Mesothelial cell of epicardium (in vitro differentiated cells): ENCODE results near the gene LIPG. TPM values are rescaled to one million over a fixed set of nuclear protein-coding genes. Genes with fewer than 3 reads are reported as not detected.
A peak's percentile ranks its signal among the peaks of the same experiment; 100 is the strongest.

ENCODE experiments used
- DNase-seq, 2 experiments: peaks; one replicate each; pipeline ENCODE4 v3.0.0; 2021; ENCODE audit warnings: low spot score in 2 of 2; ENCODE audit not compliant: unreplicated experiment in 2 of 2
- H3K27ac Mint-ChIP-seq: 2 replicates; pipeline ENCODE4 v1.8.0; 2021; ENCODE audit warnings: mixed read lengths
- H3K27me3 Mint-ChIP-seq: 2 replicates; pipeline ENCODE4 v1.8.0; 2021; ENCODE audit warnings: low read depth, mixed read lengths
- H3K36me3 Mint-ChIP-seq: 2 replicates; pipeline ENCODE4 v1.8.0; 2021; ENCODE audit warnings: mixed read lengths
- H3K4me1 Mint-ChIP-seq: 2 replicates; pipeline ENCODE4 v1.8.0; 2021; ENCODE audit warnings: mixed read lengths
- H3K4me3 Mint-ChIP-seq: 2 replicates; pipeline ENCODE4 v1.8.0; 2021; ENCODE audit warnings: mild to moderate bottlenecking, moderate library complexity, mixed read lengths
- H3K9me3 Mint-ChIP-seq: 2 replicates; pipeline ENCODE4 v1.8.0; 2021; ENCODE audit warnings: mixed read lengths
- total RNA-seq: library from RNA; stranded (reverse); gene quantifications from 3 replicates; pipeline ENCODE4 v1.2.1, GENCODE V29; 2021
- TF ChIP-seq, protein P1 (sequence below): fragments of 200-600 bp; sonication (generic); IDR thresholded peaks from one replicate; pipeline ENCODE4 v1.5.0; 2021; ENCODE audit warnings: antibody characterized with exemption; ENCODE audit not compliant: unreplicated experiment

LIPG gene
- total RNA-seq, 1 donor from 2014 or later: 26.0 TPM

DNA sequence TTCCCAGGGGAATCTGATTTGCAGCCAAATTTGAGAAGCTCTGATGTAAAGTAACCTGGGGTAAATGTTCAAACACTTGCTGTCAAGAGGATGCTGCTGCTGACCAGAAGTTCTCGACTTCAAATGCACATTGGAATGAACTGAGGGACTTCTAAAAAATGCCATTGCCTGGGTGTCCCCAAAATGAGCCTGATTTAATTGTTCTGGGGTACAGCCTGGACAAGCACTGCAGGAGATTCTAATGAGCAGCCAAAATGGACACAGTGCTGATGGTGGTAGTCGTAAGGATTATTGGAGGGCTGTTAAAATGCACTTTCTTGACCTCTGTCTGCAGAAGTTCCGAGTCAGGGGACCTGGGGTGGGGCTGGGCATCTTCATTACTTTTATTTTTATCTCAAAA lies 49.5 kb downstream of the LIPG start:
- Mint-ChIP-seq H3K4me1 (peaks cover 31% of the 10 kb centered on the region), H3K27me3 (peaks cover 23% of the 10 kb centered on the region), H3K4me3 (no peak overlapping the region), H3K9me3 (peaks cover 4% of the 10 kb centered on the region), H3K27ac (no peak overlapping the region), H3K36me3 (no peaks in the 10 kb centered on the region)
- TF ChIP-seq, protein P1, sequence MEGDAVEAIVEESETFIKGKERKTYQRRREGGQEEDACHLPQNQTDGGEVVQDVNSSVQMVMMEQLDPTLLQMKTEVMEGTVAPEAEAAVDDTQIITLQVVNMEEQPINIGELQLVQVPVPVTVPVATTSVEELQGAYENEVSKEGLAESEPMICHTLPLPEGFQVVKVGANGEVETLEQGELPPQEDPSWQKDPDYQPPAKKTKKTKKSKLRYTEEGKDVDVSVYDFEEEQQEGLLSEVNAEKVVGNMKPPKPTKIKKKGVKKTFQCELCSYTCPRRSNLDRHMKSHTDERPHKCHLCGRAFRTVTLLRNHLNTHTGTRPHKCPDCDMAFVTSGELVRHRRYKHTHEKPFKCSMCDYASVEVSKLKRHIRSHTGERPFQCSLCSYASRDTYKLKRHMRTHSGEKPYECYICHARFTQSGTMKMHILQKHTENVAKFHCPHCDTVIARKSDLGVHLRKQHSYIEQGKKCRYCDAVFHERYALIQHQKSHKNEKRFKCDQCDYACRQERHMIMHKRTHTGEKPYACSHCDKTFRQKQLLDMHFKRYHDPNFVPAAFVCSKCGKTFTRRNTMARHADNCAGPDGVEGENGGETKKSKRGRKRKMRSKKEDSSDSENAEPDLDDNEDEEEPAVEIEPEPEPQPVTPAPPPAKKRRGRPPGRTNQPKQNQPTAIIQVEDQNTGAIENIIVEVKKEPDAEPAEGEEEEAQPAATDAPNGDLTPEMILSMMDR: no peak
- DNase-seq: no peak

DNA sequence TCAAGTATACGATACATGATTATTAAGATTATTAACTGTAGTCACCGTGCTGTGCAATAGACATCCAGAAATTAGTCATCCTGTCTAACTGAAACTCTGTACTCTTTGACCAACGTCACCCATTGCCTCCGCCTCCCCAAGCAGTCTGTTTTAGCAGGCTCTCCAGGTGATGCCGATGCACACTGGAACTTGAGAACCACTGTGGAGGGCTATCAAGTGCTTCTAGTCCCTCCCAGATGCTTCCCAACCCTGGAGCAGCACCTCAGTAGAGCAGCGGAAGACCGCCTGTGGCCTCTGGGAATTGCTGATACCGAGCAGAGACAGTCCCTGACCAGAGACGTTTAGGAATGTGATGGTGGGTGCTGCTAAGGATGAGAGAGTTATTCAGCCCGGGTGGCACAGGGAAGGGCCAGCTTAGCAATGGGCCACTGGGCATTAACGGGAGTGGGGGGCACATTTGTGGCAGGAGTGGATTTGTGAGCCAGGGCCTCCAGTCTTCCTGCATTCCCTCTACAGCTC lies 50.7 kb downstream of the LIPG start:
- Mint-ChIP-seq H3K27ac (no peak overlapping the region), H3K9me3 (no peaks in the 10 kb centered on the region), H3K36me3 (no peaks in the 10 kb centered on the region), H3K4me3 (no peak overlapping the region), H3K27me3 (peaks cover 23% of the 10 kb centered on the region), H3K4me1 (peaks cover 31% of the 10 kb centered on the region)
- TF ChIP-seq, protein P1: no peak
- DNase-seq: no peak

DNA sequence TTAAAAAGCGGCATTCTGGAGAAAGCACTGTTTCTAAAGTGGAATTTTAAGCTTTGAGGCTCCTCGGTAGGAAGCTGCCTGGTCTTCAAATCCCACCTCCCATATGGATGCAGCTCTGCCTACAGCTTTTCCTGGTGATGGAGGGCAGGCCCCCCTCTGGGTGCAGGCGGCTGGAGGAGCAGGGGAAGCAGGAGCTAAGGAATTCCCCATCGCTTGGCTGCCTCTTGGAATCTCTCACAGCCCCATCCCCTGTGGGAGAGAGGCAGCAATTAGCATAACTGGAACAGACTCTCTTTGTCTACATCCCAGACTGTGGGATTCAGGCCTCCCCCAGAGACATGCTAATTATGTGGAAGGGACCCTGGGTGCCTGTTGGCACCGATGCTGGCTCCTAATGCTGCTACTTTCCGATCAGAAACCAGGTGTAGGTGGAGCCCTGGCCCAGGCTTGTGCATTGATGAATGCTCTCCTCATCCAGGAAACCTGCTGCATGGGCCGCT lies 51.3 kb downstream of the LIPG start:
- no peaks in the 10 kb centered on the region for H3K36me3 Mint-ChIP-seq
- peak in 1 of 2 experiments; percentile 52 for DNase-seq
- no peak overlapping the region for H3K4me3 Mint-ChIP-seq
- peaks cover 29% of the 10 kb centered on the region for H3K4me1 Mint-ChIP-seq
- H3K9me3 Mint-ChIP-seq: no peaks in the 10 kb centered on the region
- TF ChIP-seq, protein P1: no peak
- H3K27ac Mint-ChIP-seq: peak overlapping the region; percentile 70
- peaks cover 23% of the 10 kb centered on the region for H3K27me3 Mint-ChIP-seq

DNA sequence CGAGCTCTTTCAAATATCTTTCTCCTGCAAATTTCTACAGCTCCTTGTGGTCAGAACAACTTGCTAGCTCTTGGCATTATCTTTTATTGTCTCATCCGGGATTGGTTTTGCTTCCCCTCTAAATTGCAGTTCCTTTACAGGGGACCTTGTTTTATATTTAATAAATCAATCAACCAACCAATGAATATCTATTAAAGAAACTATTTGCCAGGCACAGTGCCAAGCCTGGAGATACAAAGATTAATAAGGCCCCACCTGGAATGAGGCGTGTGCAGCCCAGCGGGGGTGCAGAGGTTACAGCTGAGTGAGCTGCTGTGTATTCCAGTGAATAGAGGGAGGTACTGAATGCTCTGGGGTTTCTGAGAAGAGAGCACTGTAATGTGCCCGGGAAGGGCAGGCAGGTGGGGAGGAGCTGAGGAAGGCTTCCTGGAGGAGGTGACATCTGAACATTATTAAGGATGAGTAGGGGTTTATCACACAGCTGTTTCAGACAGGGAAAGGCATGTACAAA lies 51.8 kb downstream of the LIPG start:
- TF ChIP-seq, protein P1: no peak
- DNase-seq: no peak
- H3K9me3 Mint-ChIP-seq: no peaks in the 10 kb centered on the region
- peaks cover 23% of the 10 kb centered on the region for H3K27me3 Mint-ChIP-seq
- peaks cover 28% of the 10 kb centered on the region for H3K4me1 Mint-ChIP-seq
- no peak overlapping the region for H3K4me3 Mint-ChIP-seq
- H3K36me3 Mint-ChIP-seq: no peaks in the 10 kb centered on the region
- H3K27ac Mint-ChIP-seq: peak overlapping the region; percentile 70

DNA sequence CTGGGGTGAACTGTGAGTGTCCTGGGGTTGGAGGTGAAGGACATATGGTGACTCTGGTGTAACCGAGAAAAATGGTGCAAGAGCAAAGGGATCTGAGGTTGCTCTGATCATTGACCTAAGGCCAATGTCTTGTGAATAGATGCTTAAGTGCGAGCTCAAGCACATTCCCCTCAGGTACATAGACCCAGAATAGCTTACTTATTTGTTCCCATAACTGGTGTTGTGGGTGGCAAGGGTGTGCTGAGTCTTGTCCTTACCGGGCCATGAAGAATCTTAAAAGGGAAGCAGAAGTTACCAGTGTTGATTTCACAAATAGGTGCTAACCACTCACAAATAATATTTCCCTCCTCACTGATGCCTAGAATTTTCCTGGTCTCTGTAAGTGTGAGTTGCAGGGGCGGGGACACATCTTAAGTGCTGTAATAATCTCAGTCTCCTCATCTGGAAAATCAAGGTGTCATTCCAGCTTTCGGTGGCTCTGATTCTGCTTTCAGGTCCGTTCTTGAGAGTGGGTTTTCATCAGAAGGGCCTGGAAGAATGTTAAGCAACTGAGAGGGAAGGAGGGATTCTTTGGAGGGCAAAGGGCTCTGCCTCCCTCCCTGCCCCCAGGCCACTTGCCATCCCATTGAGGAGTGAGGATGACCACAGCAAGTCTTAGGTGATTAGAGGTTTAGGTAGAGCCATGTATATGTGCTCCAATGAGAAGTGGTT lies 54.9 kb downstream of the LIPG start:
- H3K27ac Mint-ChIP-seq: no peak overlapping the region
- H3K4me1 Mint-ChIP-seq: peaks cover 51% of the 10 kb centered on the region
- no peaks in the 10 kb centered on the region for H3K9me3 Mint-ChIP-seq
- peaks cover 15% of the 10 kb centered on the region for H3K27me3 Mint-ChIP-seq
- no peaks in the 10 kb centered on the region for H3K36me3 Mint-ChIP-seq
- DNase-seq: no peak
- no peak overlapping the region for H3K4me3 Mint-ChIP-seq
- TF ChIP-seq, protein P1: no peak
